ENCODE results near the gene CASZ1.

The CASZ1 gene

GRCh38 chr1:10665226-10665625 is 131.2 kb downstream of the CASZ1 start:
- no peak for DNase-seq

- no peak for DNase-seq
These were observed 132.2 kb downstream of the CASZ1 start for GRCh38 chr1:10664251-10664650.

GRCh38 chr1:10663678-10664035 is 132.8 kb downstream of the CASZ1 start:
- DNase-seq, result no peak

- no peak for DNase-seq
These were observed 133.4 kb downstream of the CASZ1 start for GRCh38 chr1:10662824-10663677.

GRCh38 chr1:10662090-10662688 is 134.3 kb downstream of the CASZ1 start:
- DNase-seq, result no peak

- DNase-seq, result no peak
These were observed 135.0 kb downstream of the CASZ1 start for GRCh38 chr1:10661453-10661852.

- DNase-seq, result no peak
These were observed 136.6 kb downstream of the CASZ1 start for GRCh38 chr1:10659646-10660540.

- no peak for DNase-seq
These were observed 137.2 kb downstream of the CASZ1 start for GRCh38 chr1:10659218-10659617.

- DNase-seq, result no peak
These were observed 137.9 kb downstream of the CASZ1 start for GRCh38 chr1:10658396-10659066.

GRCh38 chr1:10657088-10657847 is 139.2 kb downstream of the CASZ1 start:
- no peak for DNase-seq

- no peak for DNase-seq
These were observed 140.0 kb downstream of the CASZ1 start for GRCh38 chr1:10656431-10656830.

GRCh38 chr1:10655002-10655401 is 141.4 kb downstream of the CASZ1 start:
- DNase-seq, result no peak

- no peak for DNase-seq
These were observed 142.9 kb downstream of the CASZ1 start for GRCh38 chr1:10653370-10654125.

GRCh38 chr1:10652626-10653025 is 143.8 kb downstream of the CASZ1 start:
- no peak for DNase-seq

GRCh38 chr1:10651793-10652192 is 144.7 kb downstream of the CASZ1 start:
- DNase-seq, result no peak

GRCh38 chr1:10651389-10651766 is 145.1 kb downstream of the CASZ1 start:
- no peak for DNase-seq

- DNase-seq, result no peak
These were observed 145.7 kb downstream of the CASZ1 start for GRCh38 chr1:10650556-10651388.

GRCh38 chr1:10649517-10650201 is 146.8 kb downstream of the CASZ1 start:
- no peak for DNase-seq

GRCh38 chr1:10648689-10649516 is 147.5 kb downstream of the CASZ1 start:
- no peak for DNase-seq
